GM12874 (cell line): ENCODE results near the gene TLE3.

Experiments
- TF ChIP-seq, protein P1 (sequence below): IDR thresholded peaks from 2 replicates; pipeline ENCODE4 v1.5.1; 2011; ENCODE audit warnings: low read depth, mild to moderate bottlenecking, control low read depth, low read length, moderate library complexity; ENCODE audit not compliant: insufficient read depth

The TLE3 gene

DNA sequence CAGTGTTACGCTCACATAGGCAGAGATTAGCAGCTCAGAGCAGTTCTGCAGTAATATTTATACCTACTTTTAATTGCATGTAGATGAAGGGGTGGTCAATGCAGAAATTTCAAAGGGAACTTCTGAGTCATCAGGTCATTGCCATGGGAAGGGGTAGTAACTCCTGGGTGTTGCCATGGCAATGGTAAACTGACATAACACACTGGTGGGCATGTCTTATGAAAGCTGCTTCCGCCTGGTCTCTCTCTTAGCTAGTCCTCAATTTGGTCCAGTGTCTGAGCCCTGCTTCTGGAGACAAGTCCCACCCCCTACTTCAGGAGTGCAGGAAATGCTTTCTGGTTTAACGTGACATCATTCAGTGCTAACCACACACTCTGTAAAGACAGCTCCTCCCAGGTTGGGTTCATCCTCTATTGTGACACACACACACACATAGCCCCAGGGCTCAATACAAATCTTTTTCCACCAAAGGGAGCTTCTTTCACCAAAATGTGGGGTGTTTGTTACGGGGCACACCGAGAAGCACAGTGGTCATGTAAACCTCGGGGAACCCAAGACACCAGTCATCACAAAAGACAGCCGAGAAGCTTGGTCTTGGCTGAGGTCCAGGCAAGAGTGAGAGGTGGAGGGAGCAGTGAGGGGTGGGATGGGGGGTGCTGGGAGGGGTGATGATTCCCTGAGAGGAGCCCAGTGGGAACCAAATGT is 74.5 kb downstream of the TLE3 start:
- TF ChIP-seq, protein P1, sequence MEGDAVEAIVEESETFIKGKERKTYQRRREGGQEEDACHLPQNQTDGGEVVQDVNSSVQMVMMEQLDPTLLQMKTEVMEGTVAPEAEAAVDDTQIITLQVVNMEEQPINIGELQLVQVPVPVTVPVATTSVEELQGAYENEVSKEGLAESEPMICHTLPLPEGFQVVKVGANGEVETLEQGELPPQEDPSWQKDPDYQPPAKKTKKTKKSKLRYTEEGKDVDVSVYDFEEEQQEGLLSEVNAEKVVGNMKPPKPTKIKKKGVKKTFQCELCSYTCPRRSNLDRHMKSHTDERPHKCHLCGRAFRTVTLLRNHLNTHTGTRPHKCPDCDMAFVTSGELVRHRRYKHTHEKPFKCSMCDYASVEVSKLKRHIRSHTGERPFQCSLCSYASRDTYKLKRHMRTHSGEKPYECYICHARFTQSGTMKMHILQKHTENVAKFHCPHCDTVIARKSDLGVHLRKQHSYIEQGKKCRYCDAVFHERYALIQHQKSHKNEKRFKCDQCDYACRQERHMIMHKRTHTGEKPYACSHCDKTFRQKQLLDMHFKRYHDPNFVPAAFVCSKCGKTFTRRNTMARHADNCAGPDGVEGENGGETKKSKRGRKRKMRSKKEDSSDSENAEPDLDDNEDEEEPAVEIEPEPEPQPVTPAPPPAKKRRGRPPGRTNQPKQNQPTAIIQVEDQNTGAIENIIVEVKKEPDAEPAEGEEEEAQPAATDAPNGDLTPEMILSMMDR: no peak

GRCh38 chr15:70020229-70020628 is 77.5 kb downstream of the TLE3 start:
- TF ChIP-seq, protein P1: no peak

DNA sequence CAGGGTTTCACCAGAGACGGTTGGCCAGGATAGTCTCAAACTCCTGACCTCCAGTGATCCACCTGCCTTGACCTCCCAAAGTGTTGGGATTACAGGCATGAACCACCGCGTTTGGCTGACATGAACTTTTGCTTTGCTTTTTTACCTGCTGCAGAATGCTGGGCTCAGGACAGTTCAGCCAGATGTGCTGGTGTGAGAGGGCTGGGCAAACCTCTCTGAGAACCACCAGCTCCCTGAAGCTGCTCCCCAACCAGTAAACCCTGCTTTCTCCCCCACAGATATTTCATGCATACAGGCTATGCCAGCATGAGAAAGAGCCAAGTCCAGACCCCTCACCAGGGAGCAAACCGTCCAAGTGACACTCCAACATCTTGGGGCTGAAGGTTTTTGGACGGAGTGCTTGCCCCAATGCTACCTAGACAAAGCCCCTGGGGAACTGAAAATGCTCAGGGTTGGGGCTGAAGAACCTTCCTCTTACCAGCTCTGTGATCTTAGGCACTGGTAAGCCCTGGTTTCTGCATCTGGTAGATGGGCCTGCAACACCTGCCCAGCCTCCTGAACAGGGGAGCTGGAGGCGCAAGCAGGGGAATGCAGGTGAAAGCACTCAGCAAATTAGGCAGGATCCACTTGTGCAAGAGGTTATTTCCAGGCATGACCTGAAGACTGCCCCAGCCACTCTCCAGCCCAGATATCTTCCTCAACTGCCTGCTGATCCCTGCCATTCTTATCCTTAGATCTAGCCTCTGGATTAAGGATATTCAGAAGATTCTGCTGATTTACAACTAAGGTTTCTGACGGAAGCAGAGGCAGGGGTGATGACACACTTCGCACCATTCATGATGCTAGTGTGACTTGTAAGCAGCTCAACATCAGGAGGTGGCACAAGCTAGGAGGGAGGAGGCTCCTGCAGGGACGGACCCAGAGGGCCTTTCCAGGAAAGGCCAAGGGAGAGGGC is 78.8 kb downstream of the TLE3 start:
- TF ChIP-seq, protein P1: no peak

- TF ChIP-seq, protein P1: no peak
Observed at GRCh38 chr15:70017801-70018200, 79.9 kb downstream of the TLE3 start.

DNA sequence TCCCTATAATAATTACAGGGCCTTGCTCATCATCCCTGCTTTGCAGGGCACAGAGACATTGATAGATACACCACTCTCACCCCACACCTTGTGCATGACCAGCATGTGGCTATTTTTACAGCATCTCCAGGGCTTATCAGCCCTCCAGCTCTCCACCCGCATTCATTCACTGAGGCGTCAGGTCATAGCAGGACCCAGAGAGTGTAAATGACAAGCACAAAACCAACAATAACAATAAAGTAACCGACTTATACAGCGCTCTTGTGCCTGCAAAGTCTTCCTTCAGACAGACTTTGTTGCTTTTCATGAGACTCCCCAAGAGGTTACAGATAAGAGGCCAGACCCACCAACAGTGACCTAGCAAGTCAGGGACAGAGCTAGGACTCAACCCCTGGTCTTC is 80.7 kb downstream of the TLE3 start:
- TF ChIP-seq, protein P1: no peak

DNA sequence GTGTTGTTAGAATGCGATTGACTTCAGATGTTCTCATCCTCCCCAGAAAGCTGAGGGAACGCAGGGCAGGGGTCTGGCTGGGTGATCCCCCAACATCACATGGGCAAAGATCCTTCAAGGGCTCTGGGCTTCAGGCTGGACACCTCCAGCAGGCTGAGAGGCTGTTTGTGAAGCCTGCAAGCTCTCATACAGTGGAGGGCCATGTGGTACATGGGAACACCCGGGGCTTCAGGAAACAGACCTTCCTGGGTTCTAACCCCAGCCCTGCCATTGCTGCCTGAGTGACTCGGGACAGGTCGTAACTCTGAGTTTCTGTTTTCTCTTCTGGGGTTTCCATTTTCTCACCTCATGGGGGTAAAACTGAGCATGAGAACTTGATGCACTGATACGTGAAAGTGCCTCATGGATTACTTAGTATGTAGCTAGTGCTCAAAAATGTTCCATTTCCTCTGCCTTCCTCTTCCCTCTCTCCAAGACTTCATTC is 81.2 kb downstream of the TLE3 start:
- TF ChIP-seq, protein P1: no peak

DNA sequence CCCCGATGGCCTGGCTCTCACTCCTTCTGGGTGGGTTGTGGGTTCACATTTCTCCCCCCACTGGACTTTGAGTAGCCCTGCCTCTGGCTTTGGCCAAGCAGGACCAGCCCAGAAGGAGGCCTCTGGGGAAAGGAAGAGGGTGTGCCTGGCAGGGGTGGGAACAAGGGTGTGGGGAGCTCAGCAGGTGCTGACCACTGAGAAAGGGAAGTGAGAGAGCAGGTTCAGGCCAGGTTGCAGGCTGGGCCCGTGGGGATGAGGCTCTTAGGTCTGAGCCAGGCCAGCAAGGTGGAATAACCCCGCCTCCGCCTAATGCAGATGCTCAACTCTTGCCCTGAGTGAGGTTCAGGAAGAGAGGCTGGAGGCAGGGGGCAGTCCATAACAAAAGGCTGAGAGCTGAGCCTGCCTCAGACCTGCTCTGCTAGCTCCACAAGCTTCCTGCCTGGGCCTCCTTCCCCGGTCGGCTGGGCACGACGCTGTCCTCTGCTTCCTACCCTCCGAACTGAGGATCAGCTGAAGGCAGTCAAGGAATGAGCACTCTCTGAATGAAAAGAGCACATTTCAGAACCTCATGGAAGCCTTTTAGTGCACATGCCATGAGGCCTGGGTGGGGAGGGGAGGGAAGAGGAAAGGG is 82.7 kb downstream of the TLE3 start:
- TF ChIP-seq, protein P1: no peak
